Epithelial cell of proximal tubule (primary cell): ENCODE data around the gene COL4A6. TPM values are rescaled to one million over a fixed set of nuclear protein-coding genes. Genes with fewer than 3 reads are reported as not detected.

Experiments used
- DNase-seq: peaks from one replicate; pipeline ENCODE4 v3.0.0-alpha.2; 2011; ENCODE audit warnings: low read depth
- H3K4me3 ChIP-seq: 2 replicates; pipeline ENCODE4 v1.5.1; 2011; ENCODE audit warnings: low read depth, mild to moderate bottlenecking, low read length
- total RNA-seq: library from RNA; depleted of rRNA; stranded (reverse); fragments of >200 nt; gene quantifications from 2 replicates; pipeline ENCODE4 v1.2.3, GENCODE V29; 2015
- TF ChIP-seq, protein P1 (sequence below): conservative IDR thresholded peaks from 2 replicates; pipeline ENCODE4 v1.5.1; 2012; ENCODE audit warnings: low read depth, mild to moderate bottlenecking, low read length

Gene COL4A6
- total RNA-seq, 1 donor from 2014 or later, result 2.0 TPM

GRCh38 chrX:108219949-108220601, 218.1 kb downstream of the COL4A6 start:
- DNase-seq, result no peak
- H3K4me3 ChIP-seq, result no peak overlapping the region
- TF ChIP-seq, protein P1, sequence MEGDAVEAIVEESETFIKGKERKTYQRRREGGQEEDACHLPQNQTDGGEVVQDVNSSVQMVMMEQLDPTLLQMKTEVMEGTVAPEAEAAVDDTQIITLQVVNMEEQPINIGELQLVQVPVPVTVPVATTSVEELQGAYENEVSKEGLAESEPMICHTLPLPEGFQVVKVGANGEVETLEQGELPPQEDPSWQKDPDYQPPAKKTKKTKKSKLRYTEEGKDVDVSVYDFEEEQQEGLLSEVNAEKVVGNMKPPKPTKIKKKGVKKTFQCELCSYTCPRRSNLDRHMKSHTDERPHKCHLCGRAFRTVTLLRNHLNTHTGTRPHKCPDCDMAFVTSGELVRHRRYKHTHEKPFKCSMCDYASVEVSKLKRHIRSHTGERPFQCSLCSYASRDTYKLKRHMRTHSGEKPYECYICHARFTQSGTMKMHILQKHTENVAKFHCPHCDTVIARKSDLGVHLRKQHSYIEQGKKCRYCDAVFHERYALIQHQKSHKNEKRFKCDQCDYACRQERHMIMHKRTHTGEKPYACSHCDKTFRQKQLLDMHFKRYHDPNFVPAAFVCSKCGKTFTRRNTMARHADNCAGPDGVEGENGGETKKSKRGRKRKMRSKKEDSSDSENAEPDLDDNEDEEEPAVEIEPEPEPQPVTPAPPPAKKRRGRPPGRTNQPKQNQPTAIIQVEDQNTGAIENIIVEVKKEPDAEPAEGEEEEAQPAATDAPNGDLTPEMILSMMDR, result no peak

DNA sequence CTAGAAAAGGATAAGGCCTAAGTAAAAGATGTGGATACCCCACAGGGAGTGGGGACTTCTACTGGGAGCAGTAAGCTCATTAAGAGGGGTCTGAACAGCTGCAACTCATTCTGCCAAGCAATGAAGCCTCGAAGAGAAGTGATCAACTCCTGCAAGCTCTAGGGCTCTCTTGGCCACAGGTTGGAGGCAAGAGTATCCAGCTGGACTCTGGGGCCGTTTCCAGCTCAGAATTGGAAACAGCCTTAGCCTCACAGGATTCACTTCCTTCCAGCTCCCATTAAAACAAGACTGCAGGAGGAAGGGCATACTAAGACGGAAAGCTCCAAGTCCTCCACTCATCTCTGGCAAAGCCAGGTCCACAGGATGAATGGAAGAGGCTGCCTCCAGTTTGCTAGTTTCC, 220.3 kb downstream of the COL4A6 start:
- no peak overlapping the region for H3K4me3 ChIP-seq
- no peak for DNase-seq
- TF ChIP-seq, protein P1, result no peak

DNA sequence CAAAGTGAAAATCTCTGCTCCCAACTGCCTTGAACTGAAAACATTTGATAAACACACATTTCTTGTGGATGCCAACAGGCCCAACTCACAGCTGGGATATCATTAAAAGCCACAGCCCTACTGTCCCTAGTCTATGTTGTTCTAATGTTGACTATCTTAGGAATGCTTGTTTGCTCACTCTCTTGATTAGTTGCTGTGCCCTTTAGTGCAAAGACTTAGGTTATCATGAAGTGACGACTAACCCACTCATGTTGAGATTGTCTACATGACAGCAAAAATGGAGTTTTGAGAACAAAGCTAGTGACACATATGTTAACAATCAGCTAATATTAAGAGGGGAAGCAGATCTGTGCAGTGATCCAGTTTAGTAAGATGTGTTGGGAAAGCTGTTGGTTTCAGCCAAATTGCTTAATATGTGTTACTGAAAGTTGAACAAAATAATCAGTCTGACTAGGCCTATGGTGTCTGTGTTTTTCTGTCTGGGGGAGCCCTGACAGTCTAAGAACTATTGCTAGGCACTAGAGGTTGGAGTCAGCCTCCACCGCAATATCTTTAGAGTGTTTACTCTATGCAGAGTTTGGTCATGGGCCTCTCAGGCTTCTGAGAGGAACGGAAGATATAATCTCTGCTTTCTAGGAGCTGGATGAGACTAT, 221.2 kb downstream of the COL4A6 start:
- no peak overlapping the region for H3K4me3 ChIP-seq
- TF ChIP-seq, protein P1, result no peak
- DNase-seq, result no peak

DNA sequence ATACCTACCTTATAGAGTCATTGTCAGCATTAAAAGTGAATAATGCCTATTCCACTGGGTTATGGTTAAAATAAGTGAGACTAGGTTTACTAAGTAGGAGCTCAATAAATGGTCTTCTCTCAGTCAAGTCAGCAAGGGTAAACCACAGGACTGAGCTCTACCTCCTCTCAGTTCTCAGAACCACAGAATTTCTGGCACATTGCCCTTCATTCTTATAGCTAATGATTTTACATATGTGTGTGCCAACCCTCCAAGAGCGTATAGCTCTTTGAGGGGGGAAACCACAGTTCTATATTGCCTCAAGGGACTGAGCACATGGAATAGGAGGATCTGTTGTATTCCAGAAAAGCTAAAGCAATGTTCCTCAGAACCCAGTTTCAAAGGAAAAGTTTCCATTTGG, 221.8 kb downstream of the COL4A6 start:
- DNase-seq, result no peak
- H3K4me3 ChIP-seq, result no peak overlapping the region
- TF ChIP-seq, protein P1, result no peak

DNA sequence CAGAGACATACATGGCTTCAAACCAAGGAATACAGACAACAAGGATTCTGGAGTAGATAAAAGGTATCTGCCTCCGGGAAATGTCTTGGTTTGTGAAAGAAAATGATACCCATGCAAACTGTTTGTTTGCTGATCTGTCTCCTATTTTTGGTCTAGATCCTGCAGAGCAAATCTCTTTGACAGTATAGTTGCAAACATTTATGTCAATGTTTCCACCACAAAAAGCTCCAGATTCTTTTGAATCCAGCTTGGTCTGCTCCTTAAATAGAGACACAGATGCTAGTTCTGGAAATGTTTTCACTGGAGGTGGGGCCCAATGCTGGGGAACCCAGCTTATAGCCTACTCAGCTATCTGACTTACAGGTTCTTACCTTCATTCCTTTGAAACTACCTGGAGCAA, 226.9 kb downstream of the COL4A6 start:
- no peak overlapping the region for H3K4me3 ChIP-seq
- DNase-seq, result no peak
- TF ChIP-seq, protein P1, result no peak

DNA sequence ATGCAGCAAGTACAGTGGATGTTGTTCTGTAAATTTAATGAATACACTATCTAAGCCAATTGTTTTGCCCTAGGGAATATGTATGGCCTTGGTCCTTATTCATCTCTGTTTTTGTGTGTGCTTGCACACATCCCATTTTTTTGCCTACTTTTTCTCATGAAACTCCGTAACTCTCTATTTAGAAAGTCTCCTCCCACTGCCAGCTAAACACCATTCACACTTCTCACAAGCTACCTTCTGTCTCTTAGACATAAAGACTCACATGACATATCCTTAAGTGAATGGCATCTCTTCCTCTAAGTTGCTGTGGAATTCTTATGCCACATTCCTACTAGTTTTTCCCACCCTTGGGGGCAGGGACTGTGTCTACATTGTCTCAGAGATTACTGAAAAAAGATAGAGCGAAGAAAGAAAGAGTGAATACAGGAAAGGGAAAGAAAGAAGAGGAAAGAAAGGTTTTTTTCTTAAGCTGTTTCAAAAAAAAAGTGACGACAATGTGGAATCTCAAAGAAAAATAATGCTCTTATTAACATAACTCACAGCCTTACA, 229.1 kb downstream of the COL4A6 start:
- TF ChIP-seq, protein P1, result no peak
- H3K4me3 ChIP-seq, result no peak overlapping the region
- DNase-seq, result no peak

DNA sequence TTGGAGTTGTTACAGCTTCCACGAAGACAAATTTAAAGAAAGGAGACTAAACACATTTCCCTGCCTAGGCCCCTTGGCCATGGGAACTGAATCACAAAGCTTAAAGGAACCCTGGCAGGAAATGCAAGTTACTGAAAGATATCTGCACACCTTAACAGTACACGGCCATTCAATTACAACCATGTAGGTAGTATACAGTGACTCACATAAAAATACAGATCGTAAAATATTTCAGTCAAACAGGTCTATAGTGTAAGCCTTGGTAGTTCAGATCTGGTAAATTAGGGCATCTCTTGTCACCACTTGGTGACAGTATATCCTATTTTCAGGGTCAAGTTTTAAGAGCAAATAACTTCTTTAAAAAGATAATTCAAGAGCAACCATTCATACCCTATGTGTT, 234.7 kb downstream of the COL4A6 start:
- no peak for DNase-seq
- no peak overlapping the region for H3K4me3 ChIP-seq
- TF ChIP-seq, protein P1, result no peak
